Keratinocyte (primary cell): Measurements from ENCODE around the gene UTP4.

Experiments used
- CTCF ChIP-seq, 3 experiments: IDR thresholded peaks in 1 of 3; conservative IDR thresholded peaks in 1 of 3; optimal IDR thresholded peaks in 1 of 3; 2 replicates in 2 of 3; 3 replicates in 1 of 3; pipeline versions ENCODE3 to v1.5.1; 2011; ENCODE audit warnings: low read length in 3 of 3, mild to moderate bottlenecking in 3 of 3, moderate library complexity in 2 of 3, control low read depth in 1 of 3, inconsistent platforms in 1 of 3; ENCODE audit not compliant: insufficient read depth in 2 of 3; ENCODE audit errors: extremely low read depth in 1 of 3
- EZH2 ChIP-seq: IDR thresholded peaks from one replicate; pipeline ENCODE4 v1.6.1; 2012; ENCODE audit warnings: inconsistent platforms, mild to moderate bottlenecking, low read length, moderate library complexity

DNA sequence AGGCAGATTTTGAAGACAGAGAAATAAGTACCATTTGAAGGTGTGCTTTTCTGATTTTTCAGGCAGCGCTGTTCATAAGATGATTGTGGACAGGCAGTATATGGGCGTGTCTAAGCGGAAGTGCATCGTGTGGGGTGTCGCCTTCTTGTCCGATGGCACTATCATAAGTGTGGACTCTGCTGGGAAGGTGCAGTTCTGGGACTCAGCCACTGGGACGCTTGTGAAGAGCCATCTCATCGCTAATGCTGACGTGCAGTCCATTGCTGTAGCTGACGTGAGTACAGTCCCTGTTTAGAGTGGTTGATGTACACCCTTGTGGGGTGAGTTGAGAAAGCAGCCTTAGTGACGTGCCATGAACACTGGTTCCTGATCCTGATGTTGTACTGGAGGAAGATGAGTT lies 10.7 kb downstream of the UTP4 start:
- TF ChIP-seq CTCF (optimal IDR thresholded peaks at IDR 0.05 in 1 of 3, IDR thresholded peaks at IDR 0.05 in 1 of 3, conservative IDR thresholded peaks at IDR 0.05 in 1 of 3; ENCODE audit: extremely low read depth in 1 of 3, insufficient read depth in 2 of 3, low read length in 3 of 3) (peak in 1 of 3 experiments; percentile 20), EZH2 (no peak)
